K562 (cell line): ENCODE results near the gene FGD1. TPM values are rescaled to one million over a fixed set of nuclear protein-coding genes. Genes with fewer than 3 reads are reported as not detected.

Experiments used
- CREM ChIP-seq: IDR thresholded peaks from 2 replicates; pipeline ENCODE4 v1.6.1; 2014; ENCODE audit warnings: antibody characterized with exemption, low read depth
- ELF1 ChIP-seq: fragments of 200-800 bp; sonication (Bioruptor generic); IDR thresholded peaks from 2 replicates; pipeline ENCODE4 v1.6.1; 2016; ENCODE audit warnings: missing genetic modification characterization, missing compliant biosample characterization
- KAT8 ChIP-seq: fragments of 450-650 bp; IDR thresholded peaks from 2 replicates; pipeline ENCODE4 v1.6.1; 2016; ENCODE audit warnings: low read depth, mild to moderate bottlenecking
- TBL1XR1 ChIP-seq, 2 experiments: IDR thresholded peaks; 2 replicates each; pipeline ENCODE4 v1.6.1; 2012; ENCODE audit warnings: improper control_type of control experiment in 2 of 2, low read length in 2 of 2, mild to moderate bottlenecking in 1 of 2
- THAP12 ChIP-seq: fragments of 250-450 bp; sonication (Bioruptor Pico); IDR thresholded peaks from 2 replicates; pipeline ENCODE4 v1.9.0; 2021; ENCODE audit warnings: mild to moderate bottlenecking, inconsistent platforms
- ZFX ChIP-seq: sonication (generic); formaldehyde crosslinking; IDR thresholded peaks from 2 replicates; pipeline ENCODE4 v1.8.0; 2022; ENCODE audit warnings: mild to moderate bottlenecking, missing genetic modification reagents, moderate library complexity
- ZMIZ1 ChIP-seq, 2 experiments: fragments of 150-350 bp in 1 of 2; IDR thresholded peaks; 2 replicates each; pipeline ENCODE4 v1.6.1; 2012 to 2016; ENCODE audit warnings: low read depth in 2 of 2, low read length in 2 of 2, mild to moderate bottlenecking in 1 of 2, moderate library complexity in 1 of 2
- ZNF76 ChIP-seq: fragments of 250-450 bp; sonication (Bioruptor Pico); IDR thresholded peaks from 2 replicates; pipeline ENCODE4 v1.4.0; 2020; ENCODE audit warnings: mild to moderate bottlenecking, moderate library complexity, borderline replicate concordance
- polyA plus RNA-seq, 8 experiments: library from polyadenylated mRNA; depleted of rRNA in 4 of 8; stranded (reverse) in 5 of 8; unstranded in 3 of 8; fragments of >200 nt; fragmentation: Nextera tagmentation in 2 of 8; fragmentation: Illumina TruSeq in 1 of 8; extraction: Ambion mirVana in 2 of 8; extraction: Trizol in 1 of 8; gene quantifications; 2 replicates each; pipeline versions ENCODE4 v1.2.1 to v1.2.3, GENCODE V29; 2011 to 2014; ENCODE audit warnings: inconsistent platforms in 1 of 8, missing spikeins in 1 of 8
- total RNA-seq, 7 experiments: library from RNA; depleted of rRNA in 6 of 7; stranded (reverse); fragments of >200 nt in 6 of 7; fragmentation: Illumina TruSeq in 2 of 7; extraction: Trizol in 2 of 7; gene quantifications; 2 replicates each; pipeline versions ENCODE4 v1.2.1 to v1.2.3, GENCODE V29; 2011 to 2021; ENCODE audit warnings: low replicate concordance in 1 of 7
- TF ChIP-seq, protein P1 (sequence below): IDR thresholded peaks from 2 replicates; pipeline ENCODE4 v1.6.1; 2014; ENCODE audit warnings: antibody characterized with exemption

Gene FGD1
- total and polyA plus RNA-seq, 9 of the 15 experiments (the other 6 are each of a cell fraction or from before 2014, with no cell fraction given), result 0.01 to 0.09 (median 0.04) TPM; not detected in 2

GRCh38 chrX:54439960-54440871 is 55.8 kb downstream of the FGD1 start, which contains the start of gene TSR2 (continued):
- TF ChIP-seq ZMIZ1 (IDR thresholded peaks at IDR 0.05; ENCODE audit: low read depth in 2 of 2, low read length in 2 of 2) (peak; percentile 46 to 93; a peak in 2 of 4 replicates), ZFX (CRISPR knock-in tag) (peak; percentile 69), TBL1XR1 (IDR thresholded peaks at IDR 0.05; ENCODE audit: low read length in 2 of 2) (no peak), KAT8 (no peak), ELF1 (tag) (peak; percentile 59; the same call in 1 of the 2 replicates), THAP12 (CRISPR knock-in tag) (0 out of 2 replicates have a peak, but pooled peaks have one; percentile 32), ZNF76 (CRISPR knock-in tag) (no peak), CREM (peak; percentile 73)
- TF ChIP-seq, protein P1, sequence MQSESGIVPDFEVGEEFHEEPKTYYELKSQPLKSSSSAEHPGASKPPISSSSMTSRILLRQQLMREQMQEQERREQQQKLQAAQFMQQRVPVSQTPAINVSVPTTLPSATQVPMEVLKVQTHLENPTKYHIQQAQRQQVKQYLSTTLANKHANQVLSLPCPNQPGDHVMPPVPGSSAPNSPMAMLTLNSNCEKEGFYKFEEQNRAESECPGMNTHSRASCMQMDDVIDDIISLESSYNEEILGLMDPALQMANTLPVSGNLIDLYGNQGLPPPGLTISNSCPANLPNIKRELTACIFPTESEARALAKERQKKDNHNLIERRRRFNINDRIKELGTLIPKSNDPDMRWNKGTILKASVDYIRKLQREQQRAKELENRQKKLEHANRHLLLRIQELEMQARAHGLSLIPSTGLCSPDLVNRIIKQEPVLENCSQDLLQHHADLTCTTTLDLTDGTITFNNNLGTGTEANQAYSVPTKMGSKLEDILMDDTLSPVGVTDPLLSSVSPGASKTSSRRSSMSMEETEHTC, result 0 out of 2 replicates have a peak, but pooled peaks have one; percentile 15
